HG03575 (cell line): ENCODE data around the gene ARL5A.
"Not testable (repeated sequence)": the region's sequence is repeated elsewhere in the genome, so short reads cannot be mapped to it uniquely, and the experiment has no call there.

Experiments used
- ATAC-seq: cut with Tn5 transposase; IDR thresholded peaks from one replicate; pipeline ENCODE4 v1.9.1; 2021; ENCODE audit not compliant: unreplicated experiment, insufficient number of reproducible peaks, low FRiP score; ENCODE audit errors: extremely low read depth

Gene ARL5A, protein sequence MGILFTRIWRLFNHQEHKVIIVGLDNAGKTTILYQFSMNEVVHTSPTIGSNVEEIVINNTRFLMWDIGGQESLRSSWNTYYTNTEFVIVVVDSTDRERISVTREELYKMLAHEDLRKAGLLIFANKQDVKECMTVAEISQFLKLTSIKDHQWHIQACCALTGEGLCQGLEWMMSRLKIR

DNA sequence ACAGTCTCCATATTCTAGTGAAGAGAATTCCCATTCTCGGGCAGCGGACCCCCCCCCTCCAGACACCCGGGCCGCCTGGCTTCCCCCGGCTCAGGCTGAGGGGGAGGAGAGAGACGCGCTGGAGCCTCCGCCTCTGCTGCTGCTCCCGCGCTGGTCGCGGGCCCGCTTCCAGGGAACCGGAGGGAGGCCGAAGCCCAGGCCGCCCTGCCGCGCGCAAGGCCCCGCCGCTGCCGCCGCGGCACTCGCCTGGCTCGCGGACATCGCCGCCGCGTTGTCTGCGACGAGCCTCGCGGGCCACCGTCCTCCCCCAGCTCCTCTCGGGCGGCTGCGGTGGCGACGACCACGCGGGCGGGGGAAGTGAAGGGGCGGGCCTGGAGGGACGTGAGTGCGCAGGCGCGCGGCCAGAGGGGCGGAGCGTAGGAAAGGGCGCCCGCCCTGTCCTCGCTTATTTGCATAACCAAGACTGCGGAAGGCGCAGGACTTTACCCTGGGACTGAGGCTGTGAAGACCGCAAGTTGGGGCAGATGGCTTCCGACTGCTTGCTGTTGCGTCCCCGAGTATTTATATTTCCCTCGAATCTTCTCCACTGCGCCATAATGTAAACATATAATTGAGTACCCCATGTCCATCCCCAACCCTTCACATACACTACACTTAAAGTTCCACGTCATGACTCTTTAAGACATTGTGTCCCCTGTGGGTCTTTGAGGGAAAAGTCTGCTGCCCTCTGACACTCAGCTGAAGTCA, at the start of gene ARL5A:
Gene ARL5A (minus strand): TSS at position 279 of the 747 bp plus-strand sequence. CDS start 245 bp downstream, at position 34.
- peak; percentile 90 for ATAC-seq

DNA sequence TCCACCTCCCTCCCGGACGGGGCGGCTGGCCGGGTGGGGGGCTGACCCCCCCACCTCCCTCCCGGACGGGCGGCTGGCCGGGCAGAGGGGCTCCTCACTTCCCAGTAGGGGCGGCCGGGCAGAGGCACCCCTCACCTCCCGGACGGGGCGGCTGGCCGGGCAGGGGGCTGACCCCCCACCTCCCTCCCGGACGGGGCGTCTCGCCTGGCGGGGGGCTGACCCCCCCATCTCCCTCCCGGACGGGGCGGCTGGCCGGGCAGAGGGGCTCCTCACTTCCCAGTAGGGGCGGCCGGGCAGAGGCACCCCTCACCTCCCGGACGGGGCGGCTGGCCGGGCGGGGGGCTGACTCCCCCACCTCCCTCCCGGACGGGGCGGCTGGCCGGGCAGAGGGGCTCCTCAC, 47.4 kb upstream of the ARL5A start:
- not testable (repeated sequence) for ATAC-seq

DNA sequence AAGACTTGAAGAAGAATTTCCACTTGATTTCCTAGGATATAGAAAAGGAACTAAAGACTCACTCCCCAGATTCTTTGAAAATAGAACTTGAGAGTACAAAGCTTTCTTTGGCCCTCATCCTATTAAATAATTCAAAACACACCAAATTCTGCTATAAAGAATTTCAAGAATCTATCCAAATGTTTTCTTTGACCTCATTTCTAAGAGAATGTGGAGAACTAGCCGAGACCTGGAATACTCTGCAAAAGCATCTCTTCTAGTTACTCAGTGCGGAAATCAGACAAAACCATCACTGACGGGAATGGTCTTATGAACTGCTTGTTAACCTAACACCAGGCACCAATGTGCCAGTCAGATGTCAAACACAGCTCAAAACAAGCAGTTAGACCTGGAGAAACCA, 44.2 kb upstream of the ARL5A start:
- ATAC-seq = no peak

DNA sequence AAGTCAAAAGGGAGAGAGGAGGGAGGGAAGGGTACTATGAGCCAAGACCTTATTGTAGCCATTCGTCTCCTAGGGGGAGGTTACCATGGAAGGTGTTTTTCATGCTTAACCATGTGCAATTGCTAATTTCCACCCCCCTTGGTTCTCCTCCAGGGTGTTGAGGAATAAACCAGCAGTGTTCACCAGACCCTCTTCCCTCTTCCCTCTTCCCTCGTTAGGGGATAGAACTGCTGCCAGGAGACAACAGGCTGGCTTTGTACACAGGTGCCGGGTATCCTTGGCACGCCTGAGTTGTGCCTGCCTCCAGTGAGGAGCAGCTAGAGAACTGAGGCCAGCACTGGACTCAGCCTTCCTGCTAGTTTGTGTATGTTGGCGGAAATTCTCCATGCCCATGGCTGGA, 41.1 kb upstream of the ARL5A start:
- no peak for ATAC-seq

DNA sequence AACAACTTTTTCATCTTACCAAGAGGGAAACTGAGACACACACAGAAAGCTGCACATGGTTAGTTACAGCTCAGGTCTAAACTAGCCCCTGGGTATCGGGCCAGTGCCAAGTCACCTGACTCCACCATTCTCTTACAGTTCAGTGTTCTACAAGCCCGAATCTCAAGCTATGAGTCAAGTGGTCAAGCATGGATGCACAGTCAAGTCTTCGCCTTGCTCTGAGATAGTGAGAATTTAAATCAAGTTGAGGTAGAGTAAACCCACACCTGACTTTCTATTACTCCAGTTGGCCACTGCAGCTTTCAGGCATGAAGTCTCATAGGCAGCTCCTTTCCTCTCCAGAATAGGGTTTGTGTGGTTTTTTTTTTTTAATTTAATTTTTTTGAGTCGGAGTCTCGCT, 34.5 kb upstream of the ARL5A start:
- peak; percentile 98 for ATAC-seq

DNA sequence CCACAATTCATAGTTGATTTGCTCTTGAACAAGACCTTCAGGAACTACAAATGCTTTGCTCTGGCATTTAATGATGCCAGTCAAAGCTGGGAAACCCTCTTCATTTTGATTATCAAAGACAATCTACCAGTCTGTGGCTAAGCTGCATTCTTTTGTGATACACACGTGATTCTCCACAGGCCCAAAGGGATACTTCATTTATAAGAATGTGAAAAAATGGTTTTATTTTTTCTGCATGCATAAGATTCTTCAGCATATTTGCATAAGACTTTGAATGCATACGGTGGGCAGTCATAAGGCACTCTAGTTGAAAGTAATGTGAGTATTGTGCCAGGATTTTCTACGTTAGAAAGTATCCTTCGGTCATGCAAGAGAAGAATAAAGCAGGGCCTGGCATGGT, 33.0 kb upstream of the ARL5A start:
- no peak for ATAC-seq

DNA sequence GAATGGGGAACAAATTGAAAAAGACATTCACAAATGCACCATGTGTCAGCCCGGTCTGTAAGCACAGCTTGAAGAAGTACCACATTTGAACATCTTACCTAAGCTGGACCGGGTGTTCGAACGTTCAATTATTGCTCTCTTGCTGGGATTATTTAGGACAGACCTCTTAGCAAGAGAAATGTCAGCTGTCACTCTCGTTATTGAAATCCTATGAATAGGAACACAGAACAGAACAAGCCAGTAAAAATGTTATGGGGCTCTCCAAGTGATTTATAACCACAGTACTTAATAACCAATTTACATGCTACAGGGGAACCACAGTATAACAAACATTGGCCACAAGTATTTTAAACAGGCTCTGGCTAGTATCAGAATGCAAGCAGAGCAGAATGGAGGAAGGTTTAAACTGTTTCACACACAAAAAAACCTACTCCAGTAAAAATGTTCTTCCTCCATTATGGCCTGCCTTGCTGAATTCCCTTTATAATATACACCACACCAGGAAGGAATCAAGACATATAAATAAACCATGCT, 32.5 kb upstream of the ARL5A start:
- ATAC-seq = no peak

DNA sequence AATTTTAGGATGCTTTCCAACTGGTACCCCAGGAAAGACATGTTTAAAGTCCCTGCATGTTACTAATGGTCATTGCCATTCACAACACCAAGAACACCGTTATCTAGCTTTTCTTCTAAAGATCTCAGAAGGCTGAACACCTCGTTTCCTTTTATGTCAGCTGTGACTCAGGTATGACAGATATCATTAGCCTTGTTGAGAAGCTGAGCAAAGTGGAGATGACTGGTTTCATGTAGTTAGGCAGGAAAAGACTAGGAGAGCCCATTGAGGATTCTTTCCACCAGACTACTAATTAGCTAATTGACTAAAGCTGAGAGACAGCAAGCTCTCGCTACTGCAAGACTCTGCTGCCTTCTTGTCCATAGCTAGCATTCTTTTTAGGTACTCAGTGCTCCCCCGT, 32.0 kb upstream of the ARL5A start:
- no peak for ATAC-seq

DNA sequence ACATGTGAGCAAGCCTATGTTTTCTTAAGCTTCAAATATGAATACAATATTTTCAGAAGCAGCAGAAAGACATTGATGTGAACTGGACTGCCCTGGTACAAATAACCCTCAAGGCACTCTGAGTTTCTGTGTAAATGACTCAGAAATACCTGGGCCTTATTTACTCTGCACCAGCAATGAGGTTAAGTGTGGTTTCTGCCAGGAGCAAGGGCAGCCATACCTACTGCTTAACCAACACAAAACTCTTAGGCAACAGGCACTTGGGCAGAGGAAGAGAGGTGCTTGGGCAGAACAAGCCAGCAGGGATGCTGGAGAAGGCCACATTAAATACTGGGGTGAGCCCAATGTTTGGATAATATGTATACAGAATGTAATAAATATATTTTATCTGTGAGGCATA, 29.4 kb upstream of the ARL5A start:
- no peak for ATAC-seq

DNA sequence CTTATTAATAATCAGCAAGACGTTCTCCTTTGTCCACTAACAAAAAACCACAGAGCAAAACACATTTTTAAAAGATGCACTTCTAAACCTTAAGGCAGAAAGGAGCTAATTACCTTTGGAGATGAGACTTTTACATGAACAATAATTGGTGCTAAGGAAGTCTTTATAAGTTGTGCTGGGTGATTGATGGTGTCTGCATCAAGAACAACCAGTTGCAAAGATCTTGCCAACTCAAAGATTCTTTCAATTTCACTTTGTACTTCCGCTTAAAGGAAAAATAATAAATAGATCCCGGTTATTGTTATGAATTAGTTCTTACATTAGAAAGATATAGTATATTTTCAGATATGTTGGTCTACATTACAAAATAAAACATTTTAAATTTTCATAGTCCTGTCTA, 26.9 kb upstream of the ARL5A start:
- no peak for ATAC-seq

DNA sequence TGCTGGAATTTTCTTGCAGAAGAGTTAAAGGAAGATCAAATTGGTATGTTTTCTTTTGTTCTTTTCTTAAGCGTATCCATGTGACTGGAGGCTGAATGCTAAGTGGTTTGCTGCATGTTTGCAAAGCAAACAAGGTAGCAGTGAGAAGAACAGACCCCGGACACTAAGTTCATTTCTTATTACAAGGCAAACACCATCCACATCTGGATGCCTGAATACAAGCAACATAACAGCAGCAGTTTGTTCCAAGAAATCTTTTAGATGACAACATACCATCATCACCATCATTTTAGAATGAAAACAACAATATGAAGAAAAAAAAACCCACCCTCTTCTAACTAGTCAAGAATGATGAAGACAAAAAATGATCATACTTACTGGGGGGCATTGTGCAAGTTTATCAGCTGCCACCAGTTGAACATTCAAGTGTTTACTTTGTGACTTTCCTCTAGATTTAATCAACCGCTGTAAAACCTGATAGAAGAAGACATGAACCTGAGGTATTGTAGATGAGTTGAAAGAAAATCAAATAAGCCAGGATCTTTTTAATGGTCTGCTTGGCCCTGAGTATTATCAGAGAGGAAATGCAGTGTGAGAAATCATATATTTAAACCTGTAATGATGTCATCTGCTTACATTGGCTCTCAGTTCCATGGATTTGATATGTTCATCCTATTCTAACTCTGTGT, 25.0 kb upstream of the ARL5A start:
- no peak for ATAC-seq

DNA sequence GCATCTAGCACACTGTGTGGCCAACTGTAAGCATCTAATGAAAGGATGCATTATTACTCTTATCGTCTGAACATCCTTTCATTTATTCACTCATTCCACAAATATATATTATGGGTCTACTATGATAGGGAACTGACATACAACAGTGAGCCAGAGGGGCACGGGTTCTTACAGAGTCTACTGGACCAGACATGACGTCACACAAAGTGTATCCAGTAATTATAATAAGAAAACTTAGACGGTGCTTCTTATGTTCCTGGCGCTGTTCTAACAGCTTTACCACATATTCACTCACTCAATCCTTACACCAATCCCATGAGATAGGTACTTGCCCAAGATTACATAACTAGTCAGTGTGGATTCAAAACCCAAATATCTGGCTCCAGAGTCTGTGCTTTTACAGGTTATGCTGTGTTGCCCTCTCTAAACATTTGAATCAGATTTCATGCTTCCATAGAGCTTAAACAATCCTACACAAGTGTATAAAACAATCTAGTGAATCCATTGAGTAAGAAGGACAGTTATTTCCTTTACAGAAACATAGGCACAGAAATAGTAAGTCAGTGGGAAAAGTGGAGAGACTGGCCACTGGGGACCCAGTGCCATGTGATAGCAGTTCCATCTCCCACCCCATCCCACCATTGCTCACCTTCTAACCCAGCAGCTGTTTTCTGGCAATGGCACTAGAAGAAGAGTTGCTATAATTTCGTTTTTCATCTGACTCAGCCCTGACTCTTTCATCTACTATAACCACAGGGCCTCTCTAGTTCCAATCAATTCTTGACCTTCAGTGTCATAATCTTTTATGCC, 24.2 kb upstream of the ARL5A start:
- no peak for ATAC-seq

DNA sequence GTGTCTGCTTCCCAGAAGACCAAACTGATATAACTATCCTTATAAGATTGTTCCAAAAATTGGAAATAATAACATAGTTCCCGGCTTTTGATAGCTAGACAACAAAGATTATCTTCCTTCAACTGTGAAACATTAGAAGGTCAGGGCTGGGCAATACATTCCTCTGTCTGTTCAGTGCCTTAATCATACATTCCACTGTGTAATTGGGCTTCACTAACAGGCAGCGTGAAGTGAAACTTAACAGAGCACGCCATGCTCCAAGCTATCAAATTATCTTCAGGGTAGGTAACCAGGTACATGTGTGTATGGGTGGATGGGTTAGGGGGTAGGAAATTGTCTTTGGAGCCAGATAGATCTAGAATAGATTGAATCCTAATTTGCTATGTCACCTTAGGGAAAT, 23.5 kb upstream of the ARL5A start:
- ATAC-seq = no peak

DNA sequence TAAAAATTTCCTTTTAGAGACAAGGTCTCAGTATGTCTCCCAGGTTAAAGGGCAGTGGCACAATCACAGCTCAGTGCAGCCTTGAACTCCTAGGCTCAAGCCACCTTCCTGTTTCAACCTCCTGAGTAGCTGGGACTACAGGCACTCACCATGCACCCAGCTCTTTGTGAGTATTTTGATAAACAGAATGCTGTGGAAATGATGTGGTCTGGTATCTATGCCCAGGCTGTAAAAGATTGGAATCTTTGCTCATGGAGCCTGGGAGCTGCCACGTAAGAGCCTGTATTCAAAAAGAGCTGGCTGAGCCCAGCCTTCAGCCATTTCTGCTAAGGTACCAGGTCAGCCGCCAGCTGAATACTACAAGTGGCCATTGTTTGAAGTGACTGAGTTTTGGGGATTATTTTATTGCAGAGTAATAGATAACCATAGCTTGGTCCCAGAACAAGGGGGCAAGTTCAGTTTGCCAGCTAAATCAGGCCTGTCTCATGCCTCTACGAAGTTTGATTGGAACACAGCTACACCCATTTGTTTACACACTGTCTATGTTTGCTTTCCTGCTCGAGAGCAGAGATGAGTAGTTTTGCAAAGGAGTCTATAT, 21.3 kb upstream of the ARL5A start:
- no peak for ATAC-seq

DNA sequence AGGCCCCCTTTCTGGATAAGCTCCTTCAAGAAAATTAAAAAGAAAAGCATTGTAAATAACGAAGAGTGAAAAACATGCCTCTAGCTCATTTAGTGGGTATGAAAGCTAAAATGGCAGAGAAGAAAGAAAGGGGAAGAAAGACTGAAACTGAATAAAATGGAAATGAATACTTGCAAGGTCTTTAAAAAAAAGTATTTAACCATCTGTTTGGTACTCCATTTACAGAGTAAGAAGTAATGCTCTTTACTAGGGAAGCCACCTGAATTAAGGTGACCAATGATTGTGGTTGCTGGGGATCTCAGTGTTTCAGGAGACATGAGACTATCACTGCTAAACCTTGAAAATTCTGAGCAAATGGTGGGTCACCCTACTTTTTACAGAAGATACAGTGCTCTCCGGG, 17.7 kb upstream of the ARL5A start:
- ATAC-seq = peak; percentile 33

DNA sequence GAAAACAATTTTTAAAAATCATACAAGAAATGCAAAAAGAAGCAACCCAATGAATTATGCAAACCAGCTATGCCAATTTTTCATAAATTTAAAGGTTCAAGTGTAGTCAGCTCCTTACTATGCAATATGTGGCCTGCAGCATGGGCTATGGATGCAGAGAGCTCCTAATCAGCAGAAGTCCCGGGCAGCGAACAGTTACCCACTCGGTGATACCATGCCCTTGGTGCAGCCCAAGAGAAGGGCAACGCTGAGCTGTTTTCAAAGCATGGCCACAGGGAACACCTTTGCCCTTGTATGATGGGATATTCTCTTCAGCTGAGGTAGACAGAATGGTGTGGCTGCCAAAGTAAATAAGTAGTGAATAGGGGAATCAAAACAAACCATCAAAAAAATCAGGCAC, 17.3 kb upstream of the ARL5A start:
- ATAC-seq = no peak

DNA sequence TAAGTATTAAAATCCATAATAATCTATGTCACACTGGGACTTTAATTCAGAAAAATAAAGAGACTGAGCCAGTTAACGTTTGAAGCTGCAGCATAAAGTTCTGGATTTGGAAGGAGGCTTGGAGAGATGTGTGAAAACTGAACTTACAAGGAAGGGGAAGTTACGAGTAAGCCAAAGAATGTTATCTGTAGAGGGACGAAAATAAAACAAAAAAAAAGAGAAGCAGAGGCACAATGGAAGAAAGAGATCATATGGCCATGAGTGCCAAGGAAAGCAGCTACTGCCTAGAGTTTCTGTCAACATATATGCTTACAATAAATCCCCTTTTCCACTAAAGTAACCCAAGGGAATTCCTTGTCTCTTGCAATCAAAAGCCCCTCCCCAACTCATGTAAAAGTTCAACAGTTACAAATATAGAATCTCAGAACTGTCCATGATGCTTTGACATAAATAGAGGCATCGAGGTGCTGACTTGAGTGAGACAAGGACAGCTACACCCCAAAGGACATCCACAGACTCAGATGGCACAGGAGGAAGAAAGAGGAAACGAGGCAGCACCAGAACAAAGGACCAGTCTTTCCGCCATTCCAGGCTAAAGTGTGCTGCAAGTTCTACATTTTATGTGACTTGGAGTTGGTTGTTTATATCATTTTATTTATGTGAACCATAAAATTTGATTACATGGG, 16.1 kb upstream of the ARL5A start:
- no peak for ATAC-seq

DNA sequence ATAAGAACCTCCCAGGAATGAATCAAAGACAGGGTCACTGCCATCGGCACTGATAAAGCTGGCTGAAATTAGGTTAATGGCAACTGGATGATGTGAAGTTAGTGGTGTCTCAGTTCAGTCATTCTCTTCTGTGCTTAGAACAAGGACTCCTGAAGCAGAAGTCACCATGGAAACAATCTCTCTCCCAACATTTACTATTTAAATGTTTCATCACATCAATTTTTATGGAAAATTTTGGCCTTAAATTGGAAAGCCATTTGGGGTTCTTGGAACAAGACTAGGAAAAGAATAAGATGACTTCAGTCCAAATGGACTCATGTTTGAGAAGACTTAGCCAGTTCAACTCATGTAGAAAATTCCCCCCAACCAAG, 15.5 kb upstream of the ARL5A start:
- ATAC-seq = no peak
